Transverse colon (tissue), 4 donors: Measurements from ENCODE around the gene LGI4. TPM values are rescaled to one million over a fixed set of nuclear protein-coding genes. Genes with fewer than 3 reads are reported as not detected.

Experiments used
- DNase-seq: peaks from one replicate; pipeline ENCODE4 v3.0.0-alpha.2; 2019
- H3K27ac ChIP-seq, 4 donors: fragments of 200-600 bp; sonication (generic); 2 replicates each; pipeline ENCODE4 v1.5.1; 2016 to 2018; ENCODE audit warnings: inconsistent platforms in 4 of 4
- H3K27me3 ChIP-seq: fragments of 200-600 bp; sonication (generic); 2 replicates; pipeline ENCODE4 v1.5.1; 2017; ENCODE audit warnings: inconsistent platforms
- H3K36me3 ChIP-seq, 4 donors: fragments of 200-600 bp; sonication (generic); 2 replicates each; pipeline ENCODE4 v1.5.1; 2017 to 2019; ENCODE audit warnings: inconsistent platforms in 4 of 4
- H3K4me1 ChIP-seq, 4 donors: fragments of 200-600 bp; sonication (generic); 2 replicates each; pipeline ENCODE4 v1.5.1; 2017 to 2020; ENCODE audit warnings: inconsistent platforms in 4 of 4
- H3K4me3 ChIP-seq, 4 donors: fragments of 200-600 bp; sonication (generic); 1 replicate in 1 of 4; 2 replicates in 3 of 4; pipeline versions ENCODE4 v1.5.1 to v1.6.1; 2017 to 2019; ENCODE audit warnings: inconsistent platforms in 4 of 4
- H3K9me3 ChIP-seq, 2 donors: fragments of 200-600 bp; sonication (generic); 2 replicates each; pipeline ENCODE4 v1.5.1; 2017 to 2019; ENCODE audit warnings: inconsistent platforms in 2 of 2
- EP300 ChIP-seq: sonication (generic); formaldehyde crosslinking; IDR thresholded peaks from one replicate; pipeline ENCODE4 v1.6.1; 2017; ENCODE audit warnings: antibody characterized with exemption, low read depth
- POLR2A ChIP-seq: fragments of 450-650 bp; IDR thresholded peaks from one replicate; pipeline ENCODE4 v1.6.1; 2016; ENCODE audit warnings: antibody characterized with exemption, mild to moderate bottlenecking, moderate library complexity
- POLR2AphosphoS5 ChIP-seq, 3 donors: sonication (generic); formaldehyde crosslinking; IDR thresholded peaks; one replicate each; pipeline ENCODE4 v1.6.1; 2016; ENCODE audit warnings: antibody characterized with exemption in 3 of 3
- WGBS, 2 donors: methylation state at CpG; one replicate each; pipeline ENCODE4 v1.1.5; 2018; ENCODE audit warnings: low coverage in 1 of 2; 5-methylcytosine and 5-hydroxymethylcytosine counted together
- in situ Hi-C, 4 donors: fragments of 200-750 bp; cut with MboI; loops; one replicate each; pipeline versions ENCODE4 v1.15.0 to v1.15.1; 2017; ENCODE audit warnings: low sequenced_read_pairs in 3 of 4, low pct_ligation_motif_present in 1 of 4, low pct_unique_long_range_greater_than_20kb in 1 of 4
- intact Hi-C: fragments of 100-400 bp; cut with DNase I; formaldehyde crosslinking; loops from one replicate; pipeline ENCODE4 v1.15.1; 2023; ENCODE audit warnings: low total_unique reads
- total RNA-seq, 4 donors: library from RNA; depleted of rRNA; stranded (reverse); fragments of >200 nt; gene quantifications; one replicate each; pipeline ENCODE4 v1.1.0, GENCODE V29; 2016
- TF ChIP-seq, protein P1 (sequence below), 5 experiments: fragments of 200-600 bp in 3 of 5; fragments of 450-650 bp in 2 of 5; sonication (generic) in 3 of 5; IDR thresholded peaks; 1 replicate in 2 of 5; 2 replicates in 3 of 5; pipeline ENCODE4 v1.5.1; 2016 to 2017; ENCODE audit warnings: antibody characterized with exemption in 5 of 5, inconsistent platforms in 3 of 5, mild to moderate bottlenecking in 2 of 5, moderate library complexity in 1 of 5

LGI4 gene
- total RNA-seq, 4 donors from 2014 or later, result 9.8 to 71.8 (median 25.9) TPM

DNA sequence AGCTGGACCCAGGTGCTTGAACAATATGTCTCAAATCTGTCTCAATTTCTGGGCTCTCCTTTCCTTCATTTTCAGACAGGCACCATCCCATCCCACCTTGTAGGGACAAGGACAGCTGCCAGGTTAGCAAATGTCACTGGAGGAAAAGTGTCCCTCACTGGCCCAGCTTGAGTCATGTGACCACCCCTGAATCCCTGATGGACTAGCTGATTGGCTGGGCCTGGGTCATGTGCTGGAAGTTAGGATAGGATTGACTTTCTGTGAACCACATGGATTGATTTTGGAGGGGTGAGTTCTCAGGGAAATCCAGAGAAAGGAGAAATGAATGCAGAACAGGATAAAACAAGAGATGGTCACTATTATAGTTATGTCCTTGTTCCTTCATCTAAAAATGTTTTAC, 47.5 kb downstream of the LGI4 start:
- peaks cover 0 to 9% (median 3%) of the 10 kb centered on the region in 4 donors for H3K4me1 ChIP-seq
- no peak overlapping the region for H3K4me3 ChIP-seq
- no peaks in the 10 kb centered on the region for H3K9me3 ChIP-seq
- H3K36me3 ChIP-seq, result no peaks in the 10 kb centered on the region
- in situ Hi-C loops (no loop called here), intact Hi-C loops (no loop called here)
- H3K27me3 ChIP-seq, result peaks cover 8% of the 10 kb centered on the region
- H3K27ac ChIP-seq, result no peak overlapping the region
- no peak for DNase-seq
- TF ChIP-seq POLR2AphosphoS5 (IDR thresholded peaks at IDR 0.05) (no peak), POLR2A (no peak), EP300 (no peak)
- TF ChIP-seq, protein P1, sequence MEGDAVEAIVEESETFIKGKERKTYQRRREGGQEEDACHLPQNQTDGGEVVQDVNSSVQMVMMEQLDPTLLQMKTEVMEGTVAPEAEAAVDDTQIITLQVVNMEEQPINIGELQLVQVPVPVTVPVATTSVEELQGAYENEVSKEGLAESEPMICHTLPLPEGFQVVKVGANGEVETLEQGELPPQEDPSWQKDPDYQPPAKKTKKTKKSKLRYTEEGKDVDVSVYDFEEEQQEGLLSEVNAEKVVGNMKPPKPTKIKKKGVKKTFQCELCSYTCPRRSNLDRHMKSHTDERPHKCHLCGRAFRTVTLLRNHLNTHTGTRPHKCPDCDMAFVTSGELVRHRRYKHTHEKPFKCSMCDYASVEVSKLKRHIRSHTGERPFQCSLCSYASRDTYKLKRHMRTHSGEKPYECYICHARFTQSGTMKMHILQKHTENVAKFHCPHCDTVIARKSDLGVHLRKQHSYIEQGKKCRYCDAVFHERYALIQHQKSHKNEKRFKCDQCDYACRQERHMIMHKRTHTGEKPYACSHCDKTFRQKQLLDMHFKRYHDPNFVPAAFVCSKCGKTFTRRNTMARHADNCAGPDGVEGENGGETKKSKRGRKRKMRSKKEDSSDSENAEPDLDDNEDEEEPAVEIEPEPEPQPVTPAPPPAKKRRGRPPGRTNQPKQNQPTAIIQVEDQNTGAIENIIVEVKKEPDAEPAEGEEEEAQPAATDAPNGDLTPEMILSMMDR (IDR thresholded peaks at IDR 0.05), result no peak

DNA sequence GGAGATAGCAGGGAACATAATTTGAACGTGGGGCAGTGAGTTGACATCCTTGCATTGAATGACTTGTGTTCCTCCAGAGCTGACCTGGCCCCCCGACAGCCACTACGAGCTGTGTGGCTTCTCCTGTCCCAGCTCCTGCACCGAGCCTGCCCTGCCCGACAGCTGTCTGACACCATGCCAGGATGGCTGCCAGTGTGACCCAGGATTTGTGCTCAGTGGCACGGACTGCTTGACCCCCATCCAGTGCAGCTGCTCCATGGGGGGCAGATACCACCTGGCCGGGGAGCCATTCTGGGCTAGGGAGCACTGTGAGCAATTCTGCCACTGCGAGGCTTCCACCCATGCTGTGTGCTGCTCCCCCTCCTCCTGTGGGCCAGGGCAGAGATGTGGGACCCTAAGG, 48.4 kb downstream of the LGI4 start:
- in situ Hi-C loops (no loop called here), intact Hi-C loops (no loop called here)
- Histone ChIP-seq H3K4me1 (peaks cover 0 to 9% (median 2%) of the 10 kb centered on the region in 4 donors), H3K27me3 (peaks cover 8% of the 10 kb centered on the region), H3K4me3 (no peak overlapping the region), H3K27ac (no peak overlapping the region), H3K9me3 (no peaks in the 10 kb centered on the region), H3K36me3 (no peaks in the 10 kb centered on the region)
- DNase-seq, result no peak
- TF ChIP-seq, protein P1 (IDR thresholded peaks at IDR 0.05), result no peak
- no peak for TF ChIP-seq EP300
- TF ChIP-seq POLR2AphosphoS5 (IDR thresholded peaks at IDR 0.05), result no peak
- no peak for TF ChIP-seq POLR2A
- WGBS, 2 donors, result 20 to 75% methylated on average over 1 to 5 of the region's 8 CpGs

DNA sequence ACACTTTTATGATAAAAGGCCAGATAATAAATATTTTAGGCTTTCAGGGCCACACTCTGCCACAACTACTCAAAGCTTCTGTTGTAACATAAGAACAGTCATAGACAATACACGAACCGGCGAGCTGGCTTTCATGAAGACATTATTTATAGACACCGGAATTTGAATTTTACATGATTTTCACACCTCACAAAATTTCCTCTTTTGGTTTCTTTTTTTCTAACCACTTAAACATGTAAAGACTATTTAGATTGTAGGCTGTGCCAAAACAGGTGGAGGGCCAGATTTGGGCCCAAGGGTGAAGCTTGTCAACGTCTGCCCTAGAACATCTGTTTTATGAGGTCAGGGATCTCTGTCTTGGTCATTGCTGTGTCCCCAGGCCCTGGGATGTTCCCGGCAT, 48.9 kb downstream of the LGI4 start:
- no peaks in the 10 kb centered on the region for H3K36me3 ChIP-seq
- TF ChIP-seq EP300, result no peak
- TF ChIP-seq, protein P1 (IDR thresholded peaks at IDR 0.05), result no peak
- TF ChIP-seq POLR2AphosphoS5 (IDR thresholded peaks at IDR 0.05), result no peak
- no peak for TF ChIP-seq POLR2A
- H3K9me3 ChIP-seq, result no peaks in the 10 kb centered on the region
- no peak for DNase-seq
- in situ Hi-C loops, result no loop called here
- intact Hi-C loops, result no loop called here
- peaks cover 0 to 8% (median 2%) of the 10 kb centered on the region in 4 donors for H3K4me1 ChIP-seq
- H3K4me3 ChIP-seq, result no peak overlapping the region
- 59 to 80% methylated on average over 5 to 6 of the region's 6 CpGs for WGBS, 2 donors
- H3K27me3 ChIP-seq, result peaks cover 7% of the 10 kb centered on the region
- no peak overlapping the region for H3K27ac ChIP-seq

DNA sequence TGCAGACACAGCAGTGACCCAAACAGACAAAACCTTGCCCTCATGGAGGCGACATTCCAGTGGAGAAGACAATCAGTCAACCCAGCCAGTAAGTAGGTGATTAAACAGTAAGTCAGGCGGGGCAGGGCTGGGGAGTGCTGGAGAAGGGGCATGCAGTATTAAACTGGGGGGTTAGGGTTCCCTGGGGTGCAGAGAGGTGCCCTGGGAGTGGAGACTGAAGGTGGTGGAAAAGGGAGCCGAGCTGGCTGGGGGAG, 50.4 kb downstream of the LGI4 start:
- in situ Hi-C loops, result no loop called here
- TF ChIP-seq POLR2A (no peak), EP300 (no peak), POLR2AphosphoS5 (IDR thresholded peaks at IDR 0.05) (no peak)
- TF ChIP-seq, protein P1 (IDR thresholded peaks at IDR 0.05), result no peak
- intact Hi-C loops, result no loop called here

More for the DNA sequence above, 50.4 kb downstream of the LGI4 start:
- Histone ChIP-seq H3K27ac (no peak overlapping the region), H3K4me3 (no peak overlapping the region), H3K9me3 (no peaks in the 10 kb centered on the region), H3K4me1 (no peaks in the 10 kb centered on the region), H3K36me3 (no peaks in the 10 kb centered on the region), H3K27me3 (peaks cover 3% of the 10 kb centered on the region)
- no peak for DNase-seq
- WGBS, 2 donors, result 91 to 100% methylated on average over 1 to 3 of the region's 3 CpGs
